Trophoblast cell (in vitro differentiated cells and primary cell): ENCODE data around the gene REXO5.

ENCODE experiments used
- DNase-seq, 2 donors: peaks; one replicate each; pipeline ENCODE4 v3.0.0-alpha.2; 2016
- H2AFZ ChIP-seq: 2 replicates; pipeline ENCODE4 v1.6.1; 2013; ENCODE audit warnings: low read length, moderate library complexity, mild to moderate bottlenecking; ENCODE audit not compliant: insufficient read depth, poor library complexity
- H2AK5ac ChIP-seq: 2 replicates; pipeline ENCODE4 v1.6.1; 2013; ENCODE audit warnings: mild to moderate bottlenecking, low read length
- H2BK120ac ChIP-seq: 2 replicates; pipeline ENCODE4 v1.6.1; 2013; ENCODE audit warnings: low read length, mild to moderate bottlenecking, moderate library complexity; ENCODE audit not compliant: insufficient read depth, poor library complexity
- H2BK12ac ChIP-seq: 2 replicates; pipeline ENCODE4 v1.6.1; 2013; ENCODE audit warnings: mild to moderate bottlenecking, low read length, moderate library complexity
- H2BK5ac ChIP-seq: 2 replicates; pipeline ENCODE4 v1.6.1; 2013; ENCODE audit warnings: low read length, low read depth, moderate library complexity, mild to moderate bottlenecking; ENCODE audit not compliant: poor library complexity
- H3K14ac ChIP-seq: 2 replicates; pipeline ENCODE4 v1.6.1; 2013; ENCODE audit warnings: mild to moderate bottlenecking, low read length
- H3K18ac ChIP-seq: 2 replicates; pipeline ENCODE4 v1.6.1; 2013; ENCODE audit warnings: mild to moderate bottlenecking, low read length
- H3K23ac ChIP-seq: 2 replicates; pipeline ENCODE4 v1.6.1; 2013; ENCODE audit warnings: low read length
- H3K27ac ChIP-seq: 2 replicates; pipeline ENCODE4 v1.5.1; 2013; ENCODE audit warnings: low read depth, mild to moderate bottlenecking, inconsistent platforms, low read length, moderate library complexity
- H3K27me3 ChIP-seq: 2 replicates; pipeline ENCODE4 v1.6.1; 2013; ENCODE audit warnings: inconsistent platforms, mild to moderate bottlenecking, low read length, moderate library complexity; ENCODE audit not compliant: insufficient read depth
- H3K36me3 ChIP-seq, 2 experiments: 1 replicate in 1 of 2; 2 replicates in 1 of 2; pipeline ENCODE4 v1.6.1; 2013; ENCODE audit warnings: low read length in 2 of 2, mild to moderate bottlenecking in 2 of 2, moderate library complexity in 1 of 2; ENCODE audit not compliant: insufficient read depth in 2 of 2, control insufficient read depth in 1 of 2
- H3K4ac ChIP-seq: 2 replicates; pipeline ENCODE4 v1.6.1; 2013; ENCODE audit warnings: low read depth, mild to moderate bottlenecking, low read length, moderate library complexity
- H3K4me1 ChIP-seq, 2 experiments: 1 replicate in 1 of 2; 2 replicates in 1 of 2; pipeline ENCODE4 v1.6.1; 2013; ENCODE audit warnings: low read length in 2 of 2, mild to moderate bottlenecking in 2 of 2, moderate library complexity in 1 of 2; ENCODE audit not compliant: insufficient read depth in 2 of 2, control insufficient read depth in 1 of 2
- H3K4me2 ChIP-seq: 2 replicates; pipeline ENCODE4 v1.6.1; 2013; ENCODE audit warnings: inconsistent platforms, mild to moderate bottlenecking, low read length, moderate library complexity
- H3K4me3 ChIP-seq: 2 replicates; pipeline ENCODE4 v1.5.1; 2013; ENCODE audit warnings: mild to moderate bottlenecking, low read depth, low read length, inconsistent platforms
- H3K79me1 ChIP-seq: one replicate; pipeline ENCODE4 v1.6.1; 2013; ENCODE audit warnings: low read length
- H3K79me2 ChIP-seq: 2 replicates; pipeline ENCODE4 v1.6.1; 2013; ENCODE audit warnings: low read length, mild to moderate bottlenecking; ENCODE audit not compliant: control insufficient read depth, insufficient read depth, poor library complexity
- H3K9ac ChIP-seq: 2 replicates; pipeline ENCODE4 v1.6.1; 2013; ENCODE audit warnings: mild to moderate bottlenecking, low read length
- H3K9me3 ChIP-seq: 2 replicates; pipeline ENCODE4 v1.6.1; 2013; ENCODE audit warnings: low read depth, mild to moderate bottlenecking, control low read depth, inconsistent platforms, low read length; ENCODE audit not compliant: insufficient read depth
- H4K12ac ChIP-seq: 2 replicates; pipeline ENCODE4 v1.6.1; 2013; ENCODE audit warnings: low read depth, mild to moderate bottlenecking, low read length, moderate library complexity
- H4K8ac ChIP-seq: 2 replicates; pipeline ENCODE4 v1.6.1; 2013; ENCODE audit warnings: low read depth, mild to moderate bottlenecking, low read length, moderate library complexity
- H4K91ac ChIP-seq: one replicate; pipeline ENCODE4 v1.6.1; 2013; ENCODE audit warnings: low read depth, mild to moderate bottlenecking, low read length, moderate library complexity
- WGBS: extraction: QIAGEN DNeasy Blood & Tissue Kit; methylation state at CpG from one replicate; pipeline ENCODE4 v1.1.7; 2013; ENCODE audit warnings: missing lambda C conversion rate; ENCODE audit not compliant: insufficient read length, insufficient coverage; ENCODE audit errors: extremely low coverage; 5-methylcytosine and 5-hydroxymethylcytosine counted together

The REXO5 gene

GRCh38 chr16:20766294-20766693 is 40.0 kb upstream of the REXO5 start:
- no peak for DNase-seq
- Histone ChIP-seq H3K23ac (no peak overlapping the region), H3K4me1 (peaks cover 0 to 3% of the 10 kb centered on the region in 2 experiments), H3K9me3 (no peaks in the 10 kb centered on the region), H2BK120ac (no peak overlapping the region), H3K9ac (no peak overlapping the region), H3K18ac (no peak overlapping the region), H3K36me3 (no peaks in the 10 kb centered on the region), H3K4ac (no peak overlapping the region), H2AFZ (no peak overlapping the region), H2AK5ac (no peak overlapping the region), H4K12ac (no peak overlapping the region), H3K4me3 (no peak overlapping the region), H4K8ac (no peak overlapping the region), H3K4me2 (no peak overlapping the region), H3K79me2 (no peaks in the 10 kb centered on the region), H2BK5ac (no peak overlapping the region), H3K14ac (no peak overlapping the region), H3K27me3 (no peaks in the 10 kb centered on the region), H3K79me1 (no peaks in the 10 kb centered on the region), H4K91ac (no peak overlapping the region), H3K27ac (no peak overlapping the region), H2BK12ac (no peak overlapping the region)
- WGBS: no CpG with 5 or more reads among the region's 5 CpGs

- H3K79me2 ChIP-seq: no peaks in the 10 kb centered on the region
- H3K36me3 ChIP-seq: no peaks in the 10 kb centered on the region
- H4K91ac ChIP-seq: no peak overlapping the region
- H2BK12ac ChIP-seq: no peak overlapping the region
- H3K9me3 ChIP-seq: no peaks in the 10 kb centered on the region
- H3K4me1 ChIP-seq: peaks cover 0 to 3% of the 10 kb centered on the region in 2 experiments
- H3K79me1 ChIP-seq: no peaks in the 10 kb centered on the region
- no peak overlapping the region for H2BK5ac ChIP-seq
- H3K27ac ChIP-seq: no peak overlapping the region
- no peak overlapping the region for H2BK120ac ChIP-seq
- H2AFZ ChIP-seq: no peak overlapping the region
- no peak overlapping the region for H3K4ac ChIP-seq
- H3K9ac ChIP-seq: no peak overlapping the region
- no peak overlapping the region for H2AK5ac ChIP-seq
- no peak overlapping the region for H3K23ac ChIP-seq
- no peak overlapping the region for H4K8ac ChIP-seq
- H4K12ac ChIP-seq: no peak overlapping the region
- H3K4me3 ChIP-seq: no peak overlapping the region
- no peaks in the 10 kb centered on the region for H3K27me3 ChIP-seq
- H3K18ac ChIP-seq: no peak overlapping the region
- no peak overlapping the region for H3K14ac ChIP-seq
- H3K4me2 ChIP-seq: no peak overlapping the region
- DNase-seq: no peak
Measured at GRCh38 chr16:20767577-20767976, 38.8 kb upstream of the REXO5 start.

GRCh38 chr16:20768121-20768520 is 38.2 kb upstream of the REXO5 start:
- no peak overlapping the region for H3K4me3 ChIP-seq
- H3K27me3 ChIP-seq: no peaks in the 10 kb centered on the region
- no peak overlapping the region for H3K23ac ChIP-seq
- H3K36me3 ChIP-seq: no peaks in the 10 kb centered on the region
- no peak overlapping the region for H2AFZ ChIP-seq
- DNase-seq: no peak
- H3K4me2 ChIP-seq: no peak overlapping the region
- no peaks in the 10 kb centered on the region for H3K9me3 ChIP-seq
- no CpG with 5 or more reads among the region's 1 CpG for WGBS
- no peak overlapping the region for H4K12ac ChIP-seq
- H4K91ac ChIP-seq: no peak overlapping the region
- no peaks in the 10 kb centered on the region for H3K79me2 ChIP-seq
- H3K14ac ChIP-seq: no peak overlapping the region
- no peak overlapping the region for H3K9ac ChIP-seq
- no peak overlapping the region for H2AK5ac ChIP-seq
- H3K4me1 ChIP-seq: peaks cover 0 to 3% of the 10 kb centered on the region in 2 experiments
- no peak overlapping the region for H3K18ac ChIP-seq
- H2BK5ac ChIP-seq: no peak overlapping the region
- H4K8ac ChIP-seq: no peak overlapping the region
- no peak overlapping the region for H2BK120ac ChIP-seq
- no peak overlapping the region for H3K4ac ChIP-seq
- no peak overlapping the region for H2BK12ac ChIP-seq
- no peak overlapping the region for H3K27ac ChIP-seq
- H3K79me1 ChIP-seq: no peaks in the 10 kb centered on the region

- H3K18ac ChIP-seq: no peak overlapping the region
- no peak overlapping the region for H2AK5ac ChIP-seq
- no peak overlapping the region for H2BK120ac ChIP-seq
- no peak overlapping the region for H3K27ac ChIP-seq
- H3K27me3 ChIP-seq: no peaks in the 10 kb centered on the region
- no peak overlapping the region for H3K4me3 ChIP-seq
- H3K79me2 ChIP-seq: no peaks in the 10 kb centered on the region
- H4K8ac ChIP-seq: no peak overlapping the region
- no peak overlapping the region for H2BK12ac ChIP-seq
- no peak overlapping the region for H3K4me2 ChIP-seq
- DNase-seq: no peak
- no peak overlapping the region for H3K4ac ChIP-seq
- H3K23ac ChIP-seq: no peak overlapping the region
- WGBS: no CpG with 5 or more reads among the region's 1 CpG
- no peaks in the 10 kb centered on the region for H3K9me3 ChIP-seq
- H3K14ac ChIP-seq: no peak overlapping the region
- H4K12ac ChIP-seq: no peak overlapping the region
- H3K4me1 ChIP-seq: no peaks in the 10 kb centered on the region
- H3K36me3 ChIP-seq: no peaks in the 10 kb centered on the region
- no peak overlapping the region for H2AFZ ChIP-seq
- no peaks in the 10 kb centered on the region for H3K79me1 ChIP-seq
- H3K9ac ChIP-seq: no peak overlapping the region
- no peak overlapping the region for H2BK5ac ChIP-seq
- no peak overlapping the region for H4K91ac ChIP-seq
Measured at GRCh38 chr16:20768818-20769217, 37.5 kb upstream of the REXO5 start.
